Right lobe of liver (tissue), 4 donors: Measurements from ENCODE around the gene FBLN2.

Experiments
- POLR2A ChIP-seq: fragments of 450-650 bp; IDR thresholded peaks from one replicate; pipeline ENCODE4 v1.6.1; 2017; ENCODE audit warnings: antibody characterized with exemption, mild to moderate bottlenecking
- TF ChIP-seq, protein P1 (sequence below), 4 donors: fragments of 200-600 bp in 3 of 4; fragments of 450-650 bp in 1 of 4; IDR thresholded peaks; one replicate each; pipeline versions ENCODE4 v1.5.1 to v1.8.0; 2016 to 2022; ENCODE audit warnings: antibody characterized with exemption in 4 of 4, mild to moderate bottlenecking in 2 of 4
- donor health status: DM: no; HTN: no; CAD: no.
- donor health status: DM: no; HTN: no; CAD: no.
- donor health status: DM: no; HTN: yes; CAD: no.

DNA sequence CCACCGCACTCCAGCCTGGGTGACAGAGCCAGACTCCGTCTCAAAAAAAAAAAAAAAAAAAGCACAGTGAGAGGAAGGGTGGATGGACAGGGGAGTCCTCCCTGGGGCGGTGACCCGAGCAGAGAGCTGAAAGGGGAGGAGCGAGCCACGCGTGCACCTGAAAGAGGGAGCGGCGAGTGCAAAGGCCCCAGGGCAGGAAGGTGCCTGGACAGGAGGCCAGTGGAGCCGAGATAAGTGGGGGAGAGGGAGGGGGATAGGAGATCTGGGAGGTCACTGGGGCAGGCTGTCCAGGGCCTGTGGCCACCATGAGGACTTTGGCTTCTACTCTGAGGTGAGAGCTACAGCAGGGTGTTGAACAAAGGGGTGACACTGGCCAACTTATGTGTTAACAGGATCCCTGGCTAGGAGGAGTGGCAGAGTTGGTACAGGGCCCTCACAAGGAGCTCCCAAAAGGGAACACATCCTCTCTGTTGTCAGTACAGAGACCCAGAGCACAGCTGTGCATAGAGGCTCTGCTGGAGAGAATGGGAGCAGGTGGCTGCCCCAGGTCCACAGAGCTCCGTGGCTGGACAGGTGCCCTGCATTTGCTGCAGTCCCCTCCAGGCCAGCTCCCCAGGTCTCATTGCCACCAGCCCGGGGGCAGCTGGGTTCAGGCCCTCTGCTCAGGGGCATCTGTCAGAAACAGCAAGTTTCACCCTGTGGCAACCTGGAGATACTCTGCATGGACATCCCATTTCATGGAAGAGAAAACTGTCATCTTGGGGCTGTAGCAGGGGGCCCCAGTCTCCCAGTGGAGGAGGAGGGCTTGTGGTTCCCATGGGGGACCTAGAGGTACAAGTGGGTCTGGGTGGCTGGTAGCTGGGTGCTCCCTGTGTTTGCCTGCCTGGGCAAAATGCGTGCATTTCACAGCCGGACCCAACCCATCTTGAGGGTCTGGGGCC is 28.5 kb downstream of the FBLN2 start:
- TF ChIP-seq, protein P1, sequence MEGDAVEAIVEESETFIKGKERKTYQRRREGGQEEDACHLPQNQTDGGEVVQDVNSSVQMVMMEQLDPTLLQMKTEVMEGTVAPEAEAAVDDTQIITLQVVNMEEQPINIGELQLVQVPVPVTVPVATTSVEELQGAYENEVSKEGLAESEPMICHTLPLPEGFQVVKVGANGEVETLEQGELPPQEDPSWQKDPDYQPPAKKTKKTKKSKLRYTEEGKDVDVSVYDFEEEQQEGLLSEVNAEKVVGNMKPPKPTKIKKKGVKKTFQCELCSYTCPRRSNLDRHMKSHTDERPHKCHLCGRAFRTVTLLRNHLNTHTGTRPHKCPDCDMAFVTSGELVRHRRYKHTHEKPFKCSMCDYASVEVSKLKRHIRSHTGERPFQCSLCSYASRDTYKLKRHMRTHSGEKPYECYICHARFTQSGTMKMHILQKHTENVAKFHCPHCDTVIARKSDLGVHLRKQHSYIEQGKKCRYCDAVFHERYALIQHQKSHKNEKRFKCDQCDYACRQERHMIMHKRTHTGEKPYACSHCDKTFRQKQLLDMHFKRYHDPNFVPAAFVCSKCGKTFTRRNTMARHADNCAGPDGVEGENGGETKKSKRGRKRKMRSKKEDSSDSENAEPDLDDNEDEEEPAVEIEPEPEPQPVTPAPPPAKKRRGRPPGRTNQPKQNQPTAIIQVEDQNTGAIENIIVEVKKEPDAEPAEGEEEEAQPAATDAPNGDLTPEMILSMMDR (IDR thresholded peaks at IDR 0.05): no peak
- TF ChIP-seq POLR2A: no peak
